Measurements from ENCODE around the gene SIRT6.
A peak's percentile ranks its signal among the peaks of the same experiment; 100 is the strongest.
"Not testable (repeated sequence)": the region's sequence is repeated elsewhere in the genome, so short reads cannot be mapped to it uniquely, and the experiment has no call there.

Gene SIRT6

DNA sequence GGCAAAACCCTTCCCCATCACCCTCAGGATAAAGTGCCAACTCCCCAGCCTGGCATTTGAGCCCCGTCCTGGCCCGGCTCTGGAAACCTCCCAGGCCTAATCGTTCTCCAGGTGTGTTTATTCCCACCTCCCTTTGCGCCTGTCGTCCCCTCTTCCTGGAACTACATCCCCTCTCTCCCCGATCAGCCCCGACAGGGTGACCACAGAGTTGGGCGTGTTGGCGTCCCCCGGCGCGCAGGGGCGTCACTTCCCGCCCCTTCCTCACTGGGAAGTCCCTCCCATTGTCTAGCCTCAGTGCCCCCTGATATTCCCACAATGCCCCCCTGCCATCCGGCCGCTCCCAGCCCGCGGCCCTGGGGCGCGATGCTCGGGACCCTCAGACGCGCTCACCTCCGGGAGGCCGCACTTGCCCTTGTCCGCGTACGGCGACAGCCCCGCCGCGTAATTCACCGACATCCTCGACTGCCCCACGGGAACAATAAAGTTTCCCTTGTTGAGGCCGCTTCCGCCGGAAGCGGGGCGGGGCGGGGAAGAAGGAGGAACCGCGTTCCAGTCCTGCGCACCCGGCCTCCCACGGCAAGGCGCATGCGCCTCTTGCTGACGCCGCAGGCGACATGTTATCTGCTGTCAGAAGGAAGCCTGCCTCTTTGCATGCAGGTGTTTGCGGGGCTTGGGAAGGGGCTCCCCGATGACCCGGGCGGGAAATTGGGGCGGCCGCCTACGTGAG is at the start of gene SIRT6, which contains the start of gene ANKRD24:
TSS of gene SIRT6 (minus strand) at position 480 of the 727 bp plus-strand sequence. CDS start at position 456, 24 bp downstream.
TSS of gene ANKRD24 (plus strand) at position 606 of the 727 bp plus-strand sequence. CDS start 3,737 bp downstream, outside the sequence.
- TF ChIP-seq EZH2 (IDR thresholded peaks at IDR 0.05) (no peak), POLR2AphosphoS5 (IDR thresholded peaks at IDR 0.05; ENCODE audit: borderline replicate concordance, low read depth, low read length) (peak; percentile 77), FOXP2 (optimal IDR thresholded peaks at IDR 0.05; ENCODE audit: control extremely low read depth, extremely low read length, insufficient read depth) (peak; percentile 37)
- H3K9me3 ChIP-seq (ENCODE audit: low read depth, low read length), result no peaks in the 10 kb centered on the region
- peak; percentile 72 for DNase-seq (ENCODE audit: low read depth, low spot score)
- peak within 1 kb of the TSS; percentile 90 for H3K9ac ChIP-seq (ENCODE audit: insufficient read length)
- peaks cover 7% of the 10 kb centered on the region; the same call in 1 of the 2 replicates for H3K36me3 ChIP-seq (ENCODE audit: insufficient read depth, low read length)
- peak within 1 kb of the TSS; percentile 38; the same call in 1 of the 2 replicates for H3K27ac ChIP-seq
- H3K4me3 ChIP-seq, result peak within 1 kb of the TSS; percentile 82

DNA sequence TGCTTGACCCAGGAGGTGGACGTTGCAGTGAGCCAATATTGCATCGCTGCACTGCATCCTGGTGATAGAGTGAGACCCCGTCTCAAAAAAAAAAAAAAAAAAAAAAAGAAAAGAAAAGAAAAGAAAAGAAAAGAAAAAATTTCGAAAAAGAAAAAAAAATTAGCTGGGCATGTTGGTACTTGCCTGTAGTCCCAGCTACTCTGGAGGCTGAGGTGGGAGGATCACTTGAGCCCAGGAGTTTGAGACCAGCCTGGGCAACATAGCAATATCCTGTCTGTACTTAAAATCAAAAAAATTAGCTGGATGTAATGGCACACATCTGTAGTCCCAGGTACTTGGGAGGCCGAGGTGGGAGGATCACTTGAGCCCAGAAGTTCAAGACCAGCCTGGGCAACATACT is 49.8 kb upstream of the SIRT6 start:
- DNase-seq (ENCODE audit: low read depth, low spot score); H3K4me3 ChIP-seq; H3K9me3 ChIP-seq (ENCODE audit: low read depth, low read length); H3K9ac ChIP-seq (ENCODE audit: insufficient read length); H3K27ac ChIP-seq; H3K36me3 ChIP-seq (ENCODE audit: insufficient read depth, low read length): not testable (repeated sequence)

DNA sequence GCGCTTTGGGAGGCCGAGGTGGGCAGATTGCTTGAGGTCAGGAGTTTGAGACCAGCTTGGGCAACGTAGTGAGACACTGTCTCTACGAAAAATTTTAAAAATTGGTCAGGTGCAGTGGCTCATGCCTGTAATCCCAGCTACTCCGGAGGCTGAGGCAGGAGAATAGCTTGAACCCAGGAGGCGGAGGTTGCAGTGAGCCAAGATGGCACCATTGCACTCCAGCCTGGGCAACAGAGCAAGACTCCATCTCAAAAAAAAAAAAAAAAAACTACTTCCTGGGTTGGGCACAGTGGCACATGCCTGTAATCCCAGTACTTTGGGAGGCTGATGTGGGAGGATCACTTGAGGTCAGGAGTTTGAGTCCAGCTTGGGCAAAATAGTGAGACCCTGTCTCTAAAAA is 49.2 kb upstream of the SIRT6 start:
- not testable (repeated sequence) for DNase-seq (ENCODE audit: low read depth, low spot score); H3K4me3 ChIP-seq; H3K36me3 ChIP-seq (ENCODE audit: insufficient read depth, low read length); H3K9ac ChIP-seq (ENCODE audit: insufficient read length); H3K27ac ChIP-seq; H3K9me3 ChIP-seq (ENCODE audit: low read depth, low read length)

DNA sequence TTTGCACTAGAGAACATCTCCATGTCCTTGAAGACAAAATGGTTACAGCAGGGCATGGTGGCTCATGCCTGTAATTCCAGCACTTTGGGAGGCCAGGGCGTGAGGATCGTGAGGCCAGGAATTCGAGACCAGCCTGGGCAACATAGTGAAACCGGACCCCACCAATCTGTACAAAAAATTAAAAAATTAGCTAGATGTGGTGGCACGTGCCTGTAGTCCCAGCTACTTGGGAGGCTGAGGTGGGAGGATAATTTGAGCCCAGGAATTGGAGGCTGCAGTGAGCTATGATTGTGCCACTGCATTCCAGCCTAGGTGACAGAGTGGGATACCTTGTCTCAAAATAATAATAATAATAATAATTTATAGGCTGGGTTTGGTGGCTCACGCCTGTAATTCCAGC is 47.9 kb upstream of the SIRT6 start:
- DNase-seq (ENCODE audit: low read depth, low spot score), result not testable (repeated sequence)

GRCh38 chr19:4229179-4229931 is 47.0 kb upstream of the SIRT6 start, which contains the start of gene EBI3:
Gene EBI3, plus strand, starts transcription at chr19:4229523. Its CDS starts 28 bp downstream, at chr19:4229551.
- Histone ChIP-seq H3K27ac (no peak within 1 kb of the TSS), H3K4me3 (no peak within 1 kb of the TSS), H3K9me3 (ENCODE audit: low read depth, low read length) (no peaks in the 10 kb centered on the region), H3K9ac (ENCODE audit: insufficient read length) (no peak within 1 kb of the TSS), H3K36me3 (ENCODE audit: insufficient read depth, low read length) (no peaks in the 10 kb centered on the region)
- no peak for DNase-seq (ENCODE audit: low read depth, low spot score)
- TF ChIP-seq FOXP2 (optimal IDR thresholded peaks at IDR 0.05; ENCODE audit: control extremely low read depth, extremely low read length, insufficient read depth) (no peak), POLR2AphosphoS5 (IDR thresholded peaks at IDR 0.05; ENCODE audit: borderline replicate concordance, low read depth, low read length) (no peak), EZH2 (IDR thresholded peaks at IDR 0.05) (no peak)

More for the DNA sequence above, 47.9 kb upstream of the SIRT6 start:
- H3K4me3 ChIP-seq; H3K36me3 ChIP-seq (ENCODE audit: insufficient read depth, low read length); H3K9me3 ChIP-seq (ENCODE audit: low read depth, low read length); H3K9ac ChIP-seq (ENCODE audit: insufficient read length); H3K27ac ChIP-seq: not testable (repeated sequence)

GRCh38 chr19:4228765-4229178 is 46.4 kb upstream of the SIRT6 start:
- no peak overlapping the region for H3K9ac ChIP-seq (ENCODE audit: insufficient read length)
- no peak for DNase-seq (ENCODE audit: low read depth, low spot score)
- no peaks in the 10 kb centered on the region for H3K9me3 ChIP-seq (ENCODE audit: low read depth, low read length)
- H3K27ac ChIP-seq, result no peak overlapping the region
- H3K4me3 ChIP-seq, result no peak overlapping the region
- H3K36me3 ChIP-seq (ENCODE audit: insufficient read depth, low read length), result no peaks in the 10 kb centered on the region
- TF ChIP-seq EZH2 (IDR thresholded peaks at IDR 0.05) (no peak), POLR2AphosphoS5 (IDR thresholded peaks at IDR 0.05; ENCODE audit: borderline replicate concordance, low read depth, low read length) (no peak), FOXP2 (optimal IDR thresholded peaks at IDR 0.05; ENCODE audit: control extremely low read depth, extremely low read length, insufficient read depth) (no peak)

DNA sequence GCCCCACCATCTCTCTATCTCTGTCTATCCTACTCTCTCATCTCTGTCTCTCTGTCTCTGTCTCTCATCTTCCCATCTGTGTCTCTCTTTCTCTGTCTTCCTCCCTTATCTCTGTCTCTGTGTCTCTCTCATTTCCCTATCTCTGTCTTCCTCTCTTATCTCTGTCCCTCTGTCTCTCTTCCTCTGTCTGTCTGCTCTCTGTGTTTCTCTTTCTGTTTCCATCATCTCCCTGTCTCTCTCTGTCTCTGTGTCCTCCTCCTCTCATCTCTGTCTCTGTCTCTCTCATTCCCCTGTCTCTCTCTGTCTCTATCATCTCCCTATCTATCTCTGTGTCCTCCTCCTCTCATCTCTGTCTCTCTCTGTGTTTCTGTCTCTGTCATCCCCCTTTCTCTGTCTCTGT is 45.4 kb upstream of the SIRT6 start:
- Histone ChIP-seq H3K4me3 (no peak overlapping the region), H3K27ac (no peak overlapping the region), H3K9ac (ENCODE audit: insufficient read length) (no peak overlapping the region), H3K36me3 (ENCODE audit: insufficient read depth, low read length) (no peaks in the 10 kb centered on the region), H3K9me3 (ENCODE audit: low read depth, low read length) (no peaks in the 10 kb centered on the region)
- no peak for DNase-seq (ENCODE audit: low read depth, low spot score)
- TF ChIP-seq EZH2 (IDR thresholded peaks at IDR 0.05) (no peak), POLR2AphosphoS5 (IDR thresholded peaks at IDR 0.05; ENCODE audit: borderline replicate concordance, low read depth, low read length) (no peak), FOXP2 (optimal IDR thresholded peaks at IDR 0.05; ENCODE audit: control extremely low read depth, extremely low read length, insufficient read depth) (no peak)

DNA sequence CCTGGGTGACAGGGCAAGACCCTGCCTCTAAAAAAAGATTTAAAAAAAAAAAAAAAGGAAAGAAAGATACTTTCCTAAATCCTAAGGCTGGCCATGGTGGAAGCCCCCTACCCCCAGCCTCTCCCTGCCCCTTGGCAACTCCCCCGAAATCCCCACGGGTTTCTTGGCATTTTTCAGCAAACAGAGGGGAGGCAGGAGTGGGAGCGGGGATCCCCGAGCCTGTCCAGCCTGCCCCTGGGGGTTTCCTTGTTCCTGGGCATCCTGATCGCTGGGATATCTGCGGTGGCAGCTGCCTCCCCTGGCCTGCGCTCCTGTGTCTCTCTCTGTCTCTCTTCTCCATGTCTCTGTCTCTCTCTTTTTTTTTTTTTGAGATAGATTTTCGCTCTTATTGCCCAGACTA is 43.5 kb upstream of the SIRT6 start:
- Histone ChIP-seq H3K27ac (no peak overlapping the region), H3K9ac (ENCODE audit: insufficient read length) (no peak overlapping the region), H3K36me3 (ENCODE audit: insufficient read depth, low read length) (no peaks in the 10 kb centered on the region), H3K9me3 (ENCODE audit: low read depth, low read length) (no peaks in the 10 kb centered on the region), H3K4me3 (no peak overlapping the region)
- TF ChIP-seq POLR2AphosphoS5 (IDR thresholded peaks at IDR 0.05; ENCODE audit: borderline replicate concordance, low read depth, low read length) (no peak), FOXP2 (optimal IDR thresholded peaks at IDR 0.05; ENCODE audit: control extremely low read depth, extremely low read length, insufficient read depth) (no peak), EZH2 (IDR thresholded peaks at IDR 0.05) (no peak)
- no peak for DNase-seq (ENCODE audit: low read depth, low spot score)

- Histone ChIP-seq H3K9me3 (ENCODE audit: low read depth, low read length) (no peaks in the 10 kb centered on the region), H3K27ac (no peak overlapping the region), H3K9ac (ENCODE audit: insufficient read length) (no peak overlapping the region), H3K36me3 (ENCODE audit: insufficient read depth, low read length) (no peaks in the 10 kb centered on the region), H3K4me3 (no peak overlapping the region)
- DNase-seq (ENCODE audit: low read depth, low spot score), result no peak
- TF ChIP-seq FOXP2 (optimal IDR thresholded peaks at IDR 0.05; ENCODE audit: control extremely low read depth, extremely low read length, insufficient read depth) (no peak), POLR2AphosphoS5 (IDR thresholded peaks at IDR 0.05; ENCODE audit: borderline replicate concordance, low read depth, low read length) (no peak), EZH2 (IDR thresholded peaks at IDR 0.05) (no peak)
Observed at GRCh38 chr19:4224470-4224869, 42.1 kb upstream of the SIRT6 start.
